Measurements from ENCODE around the gene ELMOD1.

DNA sequence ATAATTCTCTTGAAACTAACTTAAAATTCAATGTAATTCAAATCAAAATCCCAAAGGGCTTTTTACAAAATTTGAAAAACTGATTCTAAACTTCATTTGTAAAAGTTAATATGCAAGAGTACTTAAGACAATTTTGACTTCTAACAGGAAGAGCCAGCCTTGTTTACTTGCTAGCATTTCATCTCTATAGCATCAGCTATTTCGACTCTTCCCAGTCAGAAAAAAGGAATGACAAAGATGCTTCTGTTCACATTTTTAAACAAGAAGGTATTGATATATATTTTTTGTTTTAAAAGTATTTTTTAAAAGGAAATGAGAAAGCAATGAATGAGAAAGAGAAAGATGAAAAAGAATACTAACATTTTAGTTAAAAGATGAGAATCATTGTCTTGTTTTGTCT is 104.5 kb downstream of the ELMOD1 start:
- TF ChIP-seq, protein P1, sequence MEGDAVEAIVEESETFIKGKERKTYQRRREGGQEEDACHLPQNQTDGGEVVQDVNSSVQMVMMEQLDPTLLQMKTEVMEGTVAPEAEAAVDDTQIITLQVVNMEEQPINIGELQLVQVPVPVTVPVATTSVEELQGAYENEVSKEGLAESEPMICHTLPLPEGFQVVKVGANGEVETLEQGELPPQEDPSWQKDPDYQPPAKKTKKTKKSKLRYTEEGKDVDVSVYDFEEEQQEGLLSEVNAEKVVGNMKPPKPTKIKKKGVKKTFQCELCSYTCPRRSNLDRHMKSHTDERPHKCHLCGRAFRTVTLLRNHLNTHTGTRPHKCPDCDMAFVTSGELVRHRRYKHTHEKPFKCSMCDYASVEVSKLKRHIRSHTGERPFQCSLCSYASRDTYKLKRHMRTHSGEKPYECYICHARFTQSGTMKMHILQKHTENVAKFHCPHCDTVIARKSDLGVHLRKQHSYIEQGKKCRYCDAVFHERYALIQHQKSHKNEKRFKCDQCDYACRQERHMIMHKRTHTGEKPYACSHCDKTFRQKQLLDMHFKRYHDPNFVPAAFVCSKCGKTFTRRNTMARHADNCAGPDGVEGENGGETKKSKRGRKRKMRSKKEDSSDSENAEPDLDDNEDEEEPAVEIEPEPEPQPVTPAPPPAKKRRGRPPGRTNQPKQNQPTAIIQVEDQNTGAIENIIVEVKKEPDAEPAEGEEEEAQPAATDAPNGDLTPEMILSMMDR (IDR thresholded peaks at IDR 0.05; ENCODE audit: insufficient read depth, low read length, poor library complexity, severe bottlenecking): no peak
- TF ChIP-seq EZH2phosphoT487 (conservative IDR thresholded peaks at IDR 0.05; ENCODE audit: low read length): no peak

Measured in SU-DHL-6 (cell line).